Neural progenitor cell (in vitro differentiated cells): ENCODE measurements around the gene C11orf21.

Source experiments
- EZH2 ChIP-seq: fragments of 200-600 bp; sonication (generic); IDR thresholded peaks from 2 replicates; pipeline ENCODE4 v1.6.1; 2017; ENCODE audit warnings: antibody characterized with exemption, mild to moderate bottlenecking, moderate library complexity
- TF ChIP-seq, protein P1 (sequence below): fragments of 200-600 bp; sonication (generic); IDR thresholded peaks from 2 replicates; pipeline ENCODE4 v1.5.1; 2017; ENCODE audit warnings: antibody characterized with exemption, mild to moderate bottlenecking

DNA sequence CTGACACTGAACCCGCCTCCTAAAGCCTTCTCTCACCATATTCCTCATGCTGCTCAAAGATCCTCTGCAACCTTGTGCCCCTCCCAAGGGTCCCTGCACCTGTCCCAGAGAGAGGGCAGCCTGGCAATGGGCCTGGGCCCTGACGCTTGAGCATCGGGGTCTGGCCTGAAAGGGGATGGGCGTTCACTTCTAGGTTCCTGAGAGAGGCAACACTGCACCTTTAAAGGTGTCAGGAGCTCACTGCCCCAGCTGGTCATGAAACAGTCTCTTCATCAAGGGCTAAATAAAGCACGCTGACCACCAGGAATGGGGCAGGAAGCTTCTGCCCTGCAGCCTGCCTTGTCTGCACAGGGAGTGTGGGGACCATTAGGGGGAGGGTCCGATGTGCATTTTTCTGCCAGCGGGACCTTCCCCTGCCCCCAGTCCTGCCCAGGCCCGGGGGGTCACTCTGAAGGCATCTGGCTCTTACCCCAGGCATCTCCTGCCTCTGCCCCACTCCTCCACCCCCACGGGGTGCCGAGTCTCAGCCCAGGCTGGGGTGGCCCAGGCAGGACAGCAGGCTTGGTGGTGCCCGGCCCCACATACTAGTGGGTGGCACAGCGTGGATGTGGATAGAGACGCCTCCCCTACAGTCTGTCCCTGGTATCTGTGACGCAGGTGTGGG is 3.5 kb downstream of the C11orf21 start:
- TF ChIP-seq, protein P1, sequence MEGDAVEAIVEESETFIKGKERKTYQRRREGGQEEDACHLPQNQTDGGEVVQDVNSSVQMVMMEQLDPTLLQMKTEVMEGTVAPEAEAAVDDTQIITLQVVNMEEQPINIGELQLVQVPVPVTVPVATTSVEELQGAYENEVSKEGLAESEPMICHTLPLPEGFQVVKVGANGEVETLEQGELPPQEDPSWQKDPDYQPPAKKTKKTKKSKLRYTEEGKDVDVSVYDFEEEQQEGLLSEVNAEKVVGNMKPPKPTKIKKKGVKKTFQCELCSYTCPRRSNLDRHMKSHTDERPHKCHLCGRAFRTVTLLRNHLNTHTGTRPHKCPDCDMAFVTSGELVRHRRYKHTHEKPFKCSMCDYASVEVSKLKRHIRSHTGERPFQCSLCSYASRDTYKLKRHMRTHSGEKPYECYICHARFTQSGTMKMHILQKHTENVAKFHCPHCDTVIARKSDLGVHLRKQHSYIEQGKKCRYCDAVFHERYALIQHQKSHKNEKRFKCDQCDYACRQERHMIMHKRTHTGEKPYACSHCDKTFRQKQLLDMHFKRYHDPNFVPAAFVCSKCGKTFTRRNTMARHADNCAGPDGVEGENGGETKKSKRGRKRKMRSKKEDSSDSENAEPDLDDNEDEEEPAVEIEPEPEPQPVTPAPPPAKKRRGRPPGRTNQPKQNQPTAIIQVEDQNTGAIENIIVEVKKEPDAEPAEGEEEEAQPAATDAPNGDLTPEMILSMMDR, result no peak
- TF ChIP-seq EZH2, result no peak
